Measurements from ENCODE around the gene UNC5C.

DNA sequence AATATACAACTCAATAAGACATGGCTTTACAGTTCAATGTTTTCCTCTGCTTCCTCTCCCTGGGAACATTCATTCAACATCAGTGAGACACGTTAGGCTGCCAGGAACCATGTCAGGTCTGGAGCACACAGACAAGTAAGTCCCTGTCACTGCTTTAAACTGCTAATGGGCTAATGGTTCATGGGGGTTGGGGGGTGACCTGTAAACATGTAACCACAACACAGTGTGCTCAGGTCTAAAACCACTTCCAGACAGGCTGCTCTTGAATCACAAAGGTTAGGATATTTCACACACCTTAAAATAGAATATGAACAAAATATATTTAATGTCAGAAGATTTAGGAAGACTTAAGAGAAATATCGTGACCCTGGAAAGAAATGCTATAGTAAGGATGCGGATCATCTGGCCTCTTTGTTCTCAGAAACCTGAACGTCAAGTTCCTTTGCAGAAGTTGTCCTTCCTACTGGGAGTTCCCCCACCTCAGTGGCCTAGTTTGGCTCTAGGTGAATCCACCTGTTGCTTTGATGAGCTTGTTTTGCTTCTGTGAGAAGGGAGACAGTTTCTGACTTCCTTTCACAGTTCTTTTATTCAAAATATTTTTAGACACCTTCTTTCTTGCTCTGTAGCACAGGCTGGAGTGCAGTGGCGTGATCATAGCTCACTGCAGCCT, 359.9 kb downstream of the UNC5C start:
- TF ChIP-seq FOXM1 (IDR thresholded peaks at IDR 0.05; ENCODE audit: borderline replicate concordance) (no peak), SP1 (IDR thresholded peaks at IDR 0.05) (no peak), SUZ12 (IDR thresholded peaks at IDR 0.05) (no peak), FOXK2 (IDR thresholded peaks at IDR 0.05) (no peak), ELF4 (IDR thresholded peaks at IDR 0.05) (no peak), TARDBP (IDR thresholded peaks at IDR 0.05) (no peak), BHLHE40 (IDR thresholded peaks at IDR 0.05; ENCODE audit: borderline replicate concordance) (no peak)
- TF ChIP-seq, protein P1, sequence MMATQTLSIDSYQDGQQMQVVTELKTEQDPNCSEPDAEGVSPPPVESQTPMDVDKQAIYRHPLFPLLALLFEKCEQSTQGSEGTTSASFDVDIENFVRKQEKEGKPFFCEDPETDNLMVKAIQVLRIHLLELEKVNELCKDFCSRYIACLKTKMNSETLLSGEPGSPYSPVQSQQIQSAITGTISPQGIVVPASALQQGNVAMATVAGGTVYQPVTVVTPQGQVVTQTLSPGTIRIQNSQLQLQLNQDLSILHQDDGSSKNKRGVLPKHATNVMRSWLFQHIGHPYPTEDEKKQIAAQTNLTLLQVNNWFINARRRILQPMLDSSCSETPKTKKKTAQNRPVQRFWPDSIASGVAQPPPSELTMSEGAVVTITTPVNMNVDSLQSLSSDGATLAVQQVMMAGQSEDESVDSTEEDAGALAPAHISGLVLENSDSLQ (IDR thresholded peaks at IDR 0.05), result no peak

Measured in HEK293T (cell line).